T-helper 17 cell (primary cell): ENCODE results near the gene DNAH2. TPM values are rescaled to one million over a fixed set of nuclear protein-coding genes. Genes with fewer than 3 reads are reported as not detected.
"Not testable (repeated sequence)": the region's sequence is repeated elsewhere in the genome, so short reads cannot be mapped to it uniquely, and the experiment has no call there.

ENCODE experiments used
- ATAC-seq: fragments of 150-1000 bp; cut with Tn5 transposase; 2 replicates; pipeline ENCODE4 v1.10.0; 2021; ENCODE audit warnings: mild to moderate bottlenecking, moderate library complexity
- DNase-seq, 3 donors: peaks; one replicate each; pipeline versions ENCODE4 v3.0.0 to v3.0.0-alpha.2; 2020 to 2021
- H3K9me3 ChIP-seq: one replicate; pipeline ENCODE4 v1.7.0; 2013; ENCODE audit warnings: low read length, mild to moderate bottlenecking; ENCODE audit not compliant: control insufficient read depth, poor library complexity, severe bottlenecking
- H3K27ac Mint-ChIP-seq: one replicate; pipeline ENCODE4 v1.8.0; 2022; ENCODE audit warnings: mild to moderate bottlenecking, moderate library complexity, mixed read lengths
- H3K27me3 Mint-ChIP-seq: one replicate; pipeline ENCODE4 v1.8.0; 2022; ENCODE audit warnings: mixed read lengths
- H3K36me3 Mint-ChIP-seq: one replicate; pipeline ENCODE4 v1.8.0; 2022; ENCODE audit warnings: low read depth, mixed read lengths
- H3K4me1 Mint-ChIP-seq: one replicate; pipeline ENCODE4 v1.8.0; 2022; ENCODE audit warnings: mild to moderate bottlenecking, mixed read lengths
- H3K4me3 Mint-ChIP-seq: one replicate; pipeline ENCODE4 v1.8.0; 2022; ENCODE audit warnings: mild to moderate bottlenecking, moderate library complexity, mixed read lengths
- total RNA-seq, 4 donors: library from RNA in 2 of 4; stranded (reverse) in 2 of 4; gene quantifications; one replicate each; pipeline ENCODE4 v1.2.3 and lab custom pipeline; 2022 to 2026

DNAH2 gene
- total RNA-seq, 2 donors from 2014 or later: 0.31 TPM; not detected in 1

- H3K9me3 ChIP-seq: no peaks in the 10 kb centered on the region
- ATAC-seq: no peak
- H3K27ac Mint-ChIP-seq: no peak overlapping the region
- peaks cover 11% of the 10 kb centered on the region for H3K27me3 Mint-ChIP-seq
- no peaks in the 10 kb centered on the region for H3K4me1 Mint-ChIP-seq
- DNase-seq: no peak
- no peaks in the 10 kb centered on the region for H3K36me3 Mint-ChIP-seq
- no peak overlapping the region for H3K4me3 Mint-ChIP-seq
Observed at GRCh38 chr17:7782240-7782639, 64.7 kb downstream of the DNAH2 start.

GRCh38 chr17:7786866-7787265 lies 69.3 kb downstream of the DNAH2 start:
- ATAC-seq: no peak
- H3K27me3 Mint-ChIP-seq: peaks cover 13% of the 10 kb centered on the region

GRCh38 chr17:7789131-7789530 lies 71.6 kb downstream of the DNAH2 start:
- ATAC-seq: no peak
- no peaks in the 10 kb centered on the region for H3K9me3 ChIP-seq
- Mint-ChIP-seq H3K4me3 (no peak overlapping the region), H3K4me1 (no peaks in the 10 kb centered on the region), H3K27ac (no peak overlapping the region), H3K36me3 (no peaks in the 10 kb centered on the region), H3K27me3 (peaks cover 17% of the 10 kb centered on the region)
- DNase-seq: no peak

More at GRCh38 chr17:7786866-7787265, 69.3 kb downstream of the DNAH2 start:
- Mint-ChIP-seq H3K36me3 (no peaks in the 10 kb centered on the region), H3K4me3 (no peak overlapping the region), H3K4me1 (no peaks in the 10 kb centered on the region), H3K27ac (no peak overlapping the region)
- H3K9me3 ChIP-seq: no peaks in the 10 kb centered on the region
- DNase-seq: no peak

GRCh38 chr17:7790150-7790549 lies 72.6 kb downstream of the DNAH2 start:
- no peak for ATAC-seq
- H3K4me3 Mint-ChIP-seq: no peak overlapping the region
- peaks cover 17% of the 10 kb centered on the region for H3K27me3 Mint-ChIP-seq

GRCh38 chr17:7792611-7793010 lies 75.1 kb downstream of the DNAH2 start:
- no peak for ATAC-seq
- peaks cover 2% of the 10 kb centered on the region for H3K36me3 Mint-ChIP-seq
- no peaks in the 10 kb centered on the region for H3K4me1 Mint-ChIP-seq
- H3K27me3 Mint-ChIP-seq: peaks cover 19% of the 10 kb centered on the region
- no peak overlapping the region for H3K27ac Mint-ChIP-seq
- no peaks in the 10 kb centered on the region for H3K9me3 ChIP-seq
- no peak for DNase-seq
- no peak overlapping the region for H3K4me3 Mint-ChIP-seq

More at GRCh38 chr17:7790150-7790549, 72.6 kb downstream of the DNAH2 start:
- H3K9me3 ChIP-seq: no peaks in the 10 kb centered on the region
- Mint-ChIP-seq H3K27ac (no peak overlapping the region), H3K4me1 (no peaks in the 10 kb centered on the region), H3K36me3 (no peaks in the 10 kb centered on the region)
- no peak for DNase-seq

- no peak overlapping the region for H3K27ac Mint-ChIP-seq
- no peak for ATAC-seq
- H3K36me3 Mint-ChIP-seq: peaks cover 2% of the 10 kb centered on the region
- H3K4me1 Mint-ChIP-seq: no peaks in the 10 kb centered on the region
- H3K9me3 ChIP-seq: no peaks in the 10 kb centered on the region
- peaks cover 28% of the 10 kb centered on the region for H3K27me3 Mint-ChIP-seq
- H3K4me3 Mint-ChIP-seq: no peak overlapping the region
- DNase-seq: no peak
Observed at GRCh38 chr17:7794075-7794663, 76.6 kb downstream of the DNAH2 start.

GRCh38 chr17:7797976-7798375 lies 80.4 kb downstream of the DNAH2 start:
- peaks cover 2% of the 10 kb centered on the region for H3K4me1 Mint-ChIP-seq
- ATAC-seq: no peak
- H3K4me3 Mint-ChIP-seq: no peak overlapping the region
- H3K27ac Mint-ChIP-seq: no peak overlapping the region
- no peak for DNase-seq
- H3K27me3 Mint-ChIP-seq: peaks cover 30% of the 10 kb centered on the region
- H3K36me3 Mint-ChIP-seq: peaks cover 2% of the 10 kb centered on the region
- no peaks in the 10 kb centered on the region for H3K9me3 ChIP-seq

GRCh38 chr17:7798839-7799238 lies 81.3 kb downstream of the DNAH2 start:
- ATAC-seq: no peak
- peaks cover 35% of the 10 kb centered on the region for H3K27me3 Mint-ChIP-seq
- no peak overlapping the region for H3K4me3 Mint-ChIP-seq
- DNase-seq: no peak
- peaks cover 2% of the 10 kb centered on the region for H3K4me1 Mint-ChIP-seq
- H3K27ac Mint-ChIP-seq: no peak overlapping the region
- no peaks in the 10 kb centered on the region for H3K9me3 ChIP-seq
- peaks cover 3% of the 10 kb centered on the region for H3K36me3 Mint-ChIP-seq

- no peak overlapping the region for H3K4me3 Mint-ChIP-seq
- no peak overlapping the region for H3K27ac Mint-ChIP-seq
- no peak for ATAC-seq
Observed at GRCh38 chr17:7803981-7804380, 86.4 kb downstream of the DNAH2 start.

GRCh38 chr17:7806587-7806986 lies 89.0 kb downstream of the DNAH2 start:
- no peak for DNase-seq
- Mint-ChIP-seq H3K27ac (no peak overlapping the region), H3K4me3 (no peak overlapping the region), H3K4me1 (peaks cover 4% of the 10 kb centered on the region), H3K36me3 (peaks cover 6% of the 10 kb centered on the region), H3K27me3 (peaks cover 57% of the 10 kb centered on the region)
- ATAC-seq: no peak
- H3K9me3 ChIP-seq: no peaks in the 10 kb centered on the region

More at GRCh38 chr17:7803981-7804380, 86.4 kb downstream of the DNAH2 start:
- DNase-seq: no peak
- Mint-ChIP-seq H3K36me3 (peaks cover 3% of the 10 kb centered on the region), H3K27me3 (peaks cover 54% of the 10 kb centered on the region), H3K4me1 (peaks cover 4% of the 10 kb centered on the region)
- no peaks in the 10 kb centered on the region for H3K9me3 ChIP-seq

- DNase-seq (no peak), ATAC-seq (no peak)
- H3K27me3 Mint-ChIP-seq: peaks cover 57% of the 10 kb centered on the region
- H3K9me3 ChIP-seq: no peaks in the 10 kb centered on the region
- peaks cover 6% of the 10 kb centered on the region for H3K36me3 Mint-ChIP-seq
- peaks cover 2% of the 10 kb centered on the region for H3K4me1 Mint-ChIP-seq
- no peak overlapping the region for H3K27ac Mint-ChIP-seq
- no peak overlapping the region for H3K4me3 Mint-ChIP-seq
Observed at GRCh38 chr17:7807206-7807605, 89.7 kb downstream of the DNAH2 start.

GRCh38 chr17:7809086-7809790 lies 91.7 kb downstream of the DNAH2 start:
- Mint-ChIP-seq H3K4me3 (no peak overlapping the region), H3K4me1 (peaks cover 2% of the 10 kb centered on the region), H3K27ac (no peak overlapping the region), H3K36me3 (peaks cover 4% of the 10 kb centered on the region), H3K27me3 (peaks cover 42% of the 10 kb centered on the region)
- DNase-seq (no peak), ATAC-seq (no peak)
- H3K9me3 ChIP-seq: no peaks in the 10 kb centered on the region

- H3K27ac Mint-ChIP-seq, H3K9me3 ChIP-seq, H3K4me3 Mint-ChIP-seq, ATAC-seq, DNase-seq, H3K36me3 Mint-ChIP-seq, H3K4me1 Mint-ChIP-seq: not testable (repeated sequence)
- H3K27me3 Mint-ChIP-seq: peaks cover 37% of the 10 kb centered on the region
Observed at GRCh38 chr17:7809791-7810343, 92.3 kb downstream of the DNAH2 start.
